Stimulated activated CD4-positive, alpha-beta T cell treated with anti-CD3 and anti-CD28 coated beads, Interleukin-4, amount 100 ng/mL, for 1 hour (primary cell): ENCODE results near the gene CDKAL1.

Experiments
- DNase-seq: peaks from one replicate; pipeline ENCODE4 v3.0.0-alpha.2; 2020

Gene CDKAL1

GRCh38 chr6:21198032-21198640 is 663.9 kb downstream of the CDKAL1 start:
- DNase-seq: no peak

GRCh38 chr6:21199262-21199661 is 665.0 kb downstream of the CDKAL1 start:
- no peak for DNase-seq

- DNase-seq: no peak
These were observed 666.0 kb downstream of the CDKAL1 start for GRCh38 chr6:21200134-21200870.

- no peak for DNase-seq
These were observed 666.9 kb downstream of the CDKAL1 start for GRCh38 chr6:21201187-21201586.

GRCh38 chr6:21201637-21202350 is 667.5 kb downstream of the CDKAL1 start:
- DNase-seq: no peak

GRCh38 chr6:21202521-21202920 is 668.3 kb downstream of the CDKAL1 start:
- no peak for DNase-seq

- DNase-seq: no peak
These were observed 670.7 kb downstream of the CDKAL1 start for GRCh38 chr6:21204951-21205350.

GRCh38 chr6:21208081-21208795 is 674.0 kb downstream of the CDKAL1 start:
- DNase-seq: no peak

GRCh38 chr6:21208796-21209186 is 674.5 kb downstream of the CDKAL1 start:
- DNase-seq: no peak

GRCh38 chr6:21213492-21213891 is 679.2 kb downstream of the CDKAL1 start:
- DNase-seq: no peak

- no peak for DNase-seq
These were observed 680.6 kb downstream of the CDKAL1 start for GRCh38 chr6:21214738-21215448.

GRCh38 chr6:21219241-21219640 is 685.0 kb downstream of the CDKAL1 start:
- DNase-seq: no peak

- no peak for DNase-seq
These were observed 685.6 kb downstream of the CDKAL1 start for GRCh38 chr6:21219856-21220255.

- no peak for DNase-seq
These were observed 686.2 kb downstream of the CDKAL1 start for GRCh38 chr6:21220271-21220987.

- no peak for DNase-seq
These were observed 688.4 kb downstream of the CDKAL1 start for GRCh38 chr6:21222656-21223055.

GRCh38 chr6:21225912-21226311 is 691.7 kb downstream of the CDKAL1 start:
- no peak for DNase-seq

- DNase-seq: no peak
These were observed 693.2 kb downstream of the CDKAL1 start for GRCh38 chr6:21227486-21227885.

GRCh38 chr6:21228411-21228810 is 694.2 kb downstream of the CDKAL1 start:
- DNase-seq: no peak

- DNase-seq: no peak
These were observed 694.7 kb downstream of the CDKAL1 start for GRCh38 chr6:21228876-21229460.

GRCh38 chr6:21230536-21230935 is 696.3 kb downstream of the CDKAL1 start:
- no peak for DNase-seq

- DNase-seq: no peak
These were observed 700.9 kb downstream of the CDKAL1 start for GRCh38 chr6:21235162-21235561.

- DNase-seq: no peak
These were observed 704.0 kb downstream of the CDKAL1 start for GRCh38 chr6:21238208-21238607.
